Activated CD4-positive, alpha-beta T cell treated with anti-CD3 and anti-CD28 coated beads, Interleukin-10, Interleukin-2, amounts not matched to agents 100 ng/mL and 50 ng/mL, durations not matched to agents 16 hours and 8 hours (primary cell): ENCODE data around the gene FAM3D.
"Not testable (repeated sequence)": the region's sequence is repeated elsewhere in the genome, so short reads cannot be mapped to it uniquely, and the experiment has no call there.

Experiments used
- DNase-seq: peaks from one replicate; pipeline ENCODE4 v3.0.0-alpha.2; 2020

FAM3D gene

GRCh38 chr3:58683001-58683458 is 16.5 kb upstream of the FAM3D start:
- peak; percentile 59 for DNase-seq

- peak; percentile 41 for DNase-seq
Observed at GRCh38 chr3:58681863-58682262, 15.3 kb upstream of the FAM3D start.

- DNase-seq = no peak
Observed at GRCh38 chr3:58680879-58681525, 14.4 kb upstream of the FAM3D start.

- no peak for DNase-seq
Observed at GRCh38 chr3:58679974-58680666, 13.5 kb upstream of the FAM3D start.

GRCh38 chr3:58679446-58679845 is 12.9 kb upstream of the FAM3D start:
- DNase-seq = no peak

- DNase-seq = not testable (repeated sequence)
Observed at GRCh38 chr3:58678177-58678970, 11.8 kb upstream of the FAM3D start.

GRCh38 chr3:58672880-58673279 is 6.3 kb upstream of the FAM3D start:
- DNase-seq = no peak

- DNase-seq = no peak
Observed at GRCh38 chr3:58672451-58672850, 5.9 kb upstream of the FAM3D start.

GRCh38 chr3:58670506-58671135 is 4.0 kb upstream of the FAM3D start:
- no peak for DNase-seq

- no peak for DNase-seq
Observed at GRCh38 chr3:58668247-58668646, 1.7 kb upstream of the FAM3D start.

- no peak for DNase-seq
Observed at GRCh38 chr3:58667704-58668103, 1.1 kb upstream of the FAM3D start.

- no peak for DNase-seq
Observed at GRCh38 chr3:58667229-58667628, 655 bp upstream of the FAM3D start.

- no peak for DNase-seq
Observed at GRCh38 chr3:58665405-58665804, 1.2 kb downstream of the FAM3D start.

- no peak for DNase-seq
Observed at GRCh38 chr3:58664611-58665010, 2.0 kb downstream of the FAM3D start.

GRCh38 chr3:58661836-58662420 is 4.6 kb downstream of the FAM3D start:
- DNase-seq = no peak

GRCh38 chr3:58660998-58661397 is 5.6 kb downstream of the FAM3D start:
- DNase-seq = no peak

GRCh38 chr3:58659051-58659675 is 7.4 kb downstream of the FAM3D start:
- no peak for DNase-seq

GRCh38 chr3:58658508-58658907 is 8.1 kb downstream of the FAM3D start:
- no peak for DNase-seq

- DNase-seq = no peak
Observed at GRCh38 chr3:58657571-58658141, 8.9 kb downstream of the FAM3D start.

GRCh38 chr3:58657036-58657520 is 9.5 kb downstream of the FAM3D start:
- no peak for DNase-seq

GRCh38 chr3:58656631-58657030 is 9.9 kb downstream of the FAM3D start:
- no peak for DNase-seq

GRCh38 chr3:58654466-58654865 is 12.1 kb downstream of the FAM3D start:
- DNase-seq = no peak
